DND-41 (cell line): ENCODE measurements around the gene SETBP1.

Experiments used
- ATAC-seq: fragments of 200-7000 bp; cut with Tn5 transposase; 3 replicates; pipeline ENCODE4 v1.9.1; 2021; ENCODE audit warnings: low read depth; ENCODE audit not compliant: insufficient read depth
- DNase-seq: peaks from one replicate; pipeline ENCODE4 v3.0.0-alpha.2; 2020
- H2AFZ ChIP-seq: 2 replicates; pipeline ENCODE4 v1.6.0; 2012; ENCODE audit warnings: low read depth, low read length
- H3K27ac ChIP-seq: 2 replicates; pipeline ENCODE4 v1.5.1; 2012; ENCODE audit warnings: low read length, inconsistent platforms
- H3K27me3 ChIP-seq: fragments of 200-600 bp; sonication (generic); 2 replicates; pipeline ENCODE4 v1.6.0; 2012; ENCODE audit warnings: low read length, mild to moderate bottlenecking, inconsistent platforms; ENCODE audit not compliant: insufficient read depth, poor library complexity
- H3K36me3 ChIP-seq: 2 replicates; pipeline ENCODE4 v1.5.1; 2012; ENCODE audit warnings: low read length, inconsistent platforms; ENCODE audit not compliant: insufficient read depth
- H3K4me1 ChIP-seq: 2 replicates; pipeline ENCODE4 v1.5.1; 2012; ENCODE audit warnings: mild to moderate bottlenecking, low read length; ENCODE audit not compliant: insufficient read depth
- H3K4me2 ChIP-seq: 2 replicates; pipeline ENCODE4 v1.6.0; 2012; ENCODE audit warnings: mild to moderate bottlenecking, moderate library complexity, low read length, inconsistent platforms; ENCODE audit not compliant: insufficient read depth
- H3K4me3 ChIP-seq, 2 experiments: fragments of 200-600 bp in 1 of 2; shearing (Covaris generic) in 1 of 2; 2 replicates each; pipeline ENCODE4 v1.5.1; 2012 to 2016; ENCODE audit warnings: inconsistent platforms in 2 of 2, low read length in 2 of 2, mild to moderate bottlenecking in 2 of 2, low read depth in 1 of 2, moderate library complexity in 1 of 2
- H3K79me2 ChIP-seq: 2 replicates; pipeline ENCODE4 v1.6.0; 2012; ENCODE audit warnings: low read length, inconsistent platforms; ENCODE audit not compliant: insufficient read depth
- H3K9ac ChIP-seq: 2 replicates; pipeline ENCODE4 v1.6.0; 2012; ENCODE audit warnings: low read depth, mild to moderate bottlenecking, inconsistent platforms, low read length, moderate library complexity
- H3K9me3 ChIP-seq: 2 replicates; pipeline ENCODE4 v1.5.1; 2012; ENCODE audit warnings: low read length, moderate library complexity, mild to moderate bottlenecking, inconsistent platforms; ENCODE audit not compliant: insufficient read depth, severe bottlenecking
- H4K20me1 ChIP-seq: 2 replicates; pipeline ENCODE4 v1.6.0; 2012; ENCODE audit warnings: low read length; ENCODE audit not compliant: insufficient read depth
- CTCF ChIP-seq: IDR thresholded peaks from 2 replicates; pipeline ENCODE4 v1.5.1; 2012; ENCODE audit warnings: borderline replicate concordance, low read length, moderate library complexity, mild to moderate bottlenecking; ENCODE audit not compliant: poor library complexity, severe bottlenecking; ENCODE audit errors: extremely low read depth
- EZH2 ChIP-seq: IDR thresholded peaks from 3 replicates; pipeline ENCODE4 v1.6.1; 2012; ENCODE audit warnings: borderline replicate concordance, low read depth, mild to moderate bottlenecking, moderate library complexity, low read length, inconsistent platforms; ENCODE audit not compliant: severe bottlenecking

SETBP1 gene

DNA sequence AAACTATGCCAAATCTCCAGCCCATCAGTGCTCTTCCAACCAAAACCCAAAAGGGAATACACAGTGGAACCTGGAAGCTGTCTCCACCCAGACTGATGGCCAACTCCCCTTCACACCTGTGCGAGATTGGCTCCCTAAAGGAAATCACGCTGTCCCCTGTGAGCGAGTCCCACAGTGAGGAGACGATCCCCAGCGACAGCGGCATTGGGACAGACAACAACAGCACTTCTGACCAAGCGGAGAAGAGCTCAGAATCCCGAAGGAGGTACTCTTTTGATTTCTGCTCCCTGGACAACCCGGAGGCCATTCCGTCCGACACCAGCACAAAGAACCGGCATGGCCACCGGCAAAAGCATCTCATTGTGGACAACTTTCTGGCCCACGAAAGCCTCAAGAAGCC lies 271.1 kb downstream of the SETBP1 start:
- no peak for ATAC-seq
- H4K20me1 ChIP-seq = no peaks in the 10 kb centered on the region
- TF ChIP-seq EZH2 = no peak
- no peak for TF ChIP-seq CTCF
- no peak overlapping the region for H3K4me3 ChIP-seq
- H3K36me3 ChIP-seq = no peaks in the 10 kb centered on the region
- no peak for DNase-seq
- H3K27ac ChIP-seq = no peak overlapping the region
- no peaks in the 10 kb centered on the region for H3K27me3 ChIP-seq
- no peak overlapping the region for H3K9ac ChIP-seq
- H3K4me1 ChIP-seq = no peaks in the 10 kb centered on the region
- no peak overlapping the region for H3K4me2 ChIP-seq
- no peaks in the 10 kb centered on the region for H3K9me3 ChIP-seq
- no peak overlapping the region for H2AFZ ChIP-seq
- H3K79me2 ChIP-seq = no peaks in the 10 kb centered on the region

GRCh38 chr18:44954257-44954656 lies 273.6 kb downstream of the SETBP1 start:
- H3K4me1 ChIP-seq = no peaks in the 10 kb centered on the region
- no peak for DNase-seq
- H3K27me3 ChIP-seq = no peaks in the 10 kb centered on the region
- no peaks in the 10 kb centered on the region for H3K36me3 ChIP-seq
- no peaks in the 10 kb centered on the region for H3K9me3 ChIP-seq
- H3K79me2 ChIP-seq = no peaks in the 10 kb centered on the region
- no peaks in the 10 kb centered on the region for H4K20me1 ChIP-seq
- H3K27ac ChIP-seq = no peak overlapping the region
- no peak overlapping the region for H3K4me3 ChIP-seq
- no peak for ATAC-seq
- no peak overlapping the region for H3K4me2 ChIP-seq
- H2AFZ ChIP-seq = no peak overlapping the region
- H3K9ac ChIP-seq = no peak overlapping the region
- no peak for TF ChIP-seq CTCF
- no peak for TF ChIP-seq EZH2

DNA sequence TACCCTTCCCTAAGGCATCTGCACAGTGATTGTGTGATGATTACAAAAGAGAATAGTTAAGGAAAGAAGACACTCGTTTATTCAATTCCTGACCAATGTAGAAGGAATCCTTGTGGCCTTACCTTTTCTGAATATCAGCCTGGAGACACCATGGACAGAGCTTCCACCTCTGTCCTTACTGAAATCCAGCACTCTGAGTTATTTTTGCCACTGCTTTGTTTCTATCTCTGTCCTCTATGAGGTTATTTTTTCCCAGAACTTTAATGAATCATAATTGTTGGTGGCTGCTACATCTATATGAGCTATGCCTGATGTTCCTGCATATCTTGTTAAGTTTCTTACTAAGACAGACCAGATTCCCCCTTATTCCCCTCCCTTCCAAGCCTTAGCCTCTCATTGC lies 275.1 kb downstream of the SETBP1 start:
- H3K9ac ChIP-seq = no peak overlapping the region
- H3K9me3 ChIP-seq = no peaks in the 10 kb centered on the region
- H3K4me3 ChIP-seq = no peak overlapping the region
- H3K27ac ChIP-seq = no peak overlapping the region
- no peaks in the 10 kb centered on the region for H4K20me1 ChIP-seq
- no peaks in the 10 kb centered on the region for H3K4me1 ChIP-seq
- DNase-seq = no peak
- H2AFZ ChIP-seq = no peak overlapping the region
- H3K79me2 ChIP-seq = no peaks in the 10 kb centered on the region
- ATAC-seq = no peak
- no peaks in the 10 kb centered on the region for H3K36me3 ChIP-seq
- no peak for TF ChIP-seq CTCF
- no peak for TF ChIP-seq EZH2
- H3K4me2 ChIP-seq = no peak overlapping the region
- H3K27me3 ChIP-seq = no peaks in the 10 kb centered on the region

DNA sequence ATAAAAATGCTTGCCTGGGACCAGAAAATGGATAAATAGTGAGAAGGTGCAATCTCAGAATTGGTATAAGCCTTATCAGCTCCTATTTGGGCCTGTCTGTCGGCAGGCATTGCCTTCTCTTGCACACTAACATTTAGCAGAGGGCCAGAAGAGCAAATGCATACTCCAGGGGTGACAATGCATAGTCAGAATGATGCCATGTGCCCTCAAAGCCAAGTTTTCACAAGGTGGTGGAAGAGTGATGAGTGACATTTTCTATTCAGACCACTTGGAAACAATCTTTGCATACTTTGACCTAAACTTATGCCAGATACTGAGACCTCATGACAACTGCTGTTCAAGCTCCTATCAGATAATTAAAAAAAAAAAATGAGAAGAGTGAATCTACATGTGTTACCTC lies 276.3 kb downstream of the SETBP1 start:
- Histone ChIP-seq H2AFZ (no peak overlapping the region), H3K9ac (no peak overlapping the region), H4K20me1 (no peaks in the 10 kb centered on the region), H3K4me1 (no peaks in the 10 kb centered on the region), H3K9me3 (no peaks in the 10 kb centered on the region), H3K79me2 (no peaks in the 10 kb centered on the region), H3K4me2 (no peak overlapping the region), H3K36me3 (no peaks in the 10 kb centered on the region), H3K27ac (no peak overlapping the region), H3K4me3 (no peak overlapping the region), H3K27me3 (no peaks in the 10 kb centered on the region)
- no peak for DNase-seq
- ATAC-seq = no peak
- TF ChIP-seq CTCF = no peak
- TF ChIP-seq EZH2 = no peak
